HG03159 (cell line): ENCODE data around the gene ATP8B1.

Source experiments
- ATAC-seq: cut with Tn5 transposase; IDR thresholded peaks from one replicate; pipeline ENCODE4 v1.9.1; 2021; ENCODE audit warnings: mild to moderate bottlenecking, moderate library complexity; ENCODE audit not compliant: unreplicated experiment

The ATP8B1 gene

GRCh38 chr18:57630754-57631595, 172.1 kb downstream of the ATP8B1 start:
- peak; percentile 31 for ATAC-seq

- ATAC-seq, result peak; percentile 88
Measured at GRCh38 chr18:57630002-57630753, 172.9 kb downstream of the ATP8B1 start.

DNA sequence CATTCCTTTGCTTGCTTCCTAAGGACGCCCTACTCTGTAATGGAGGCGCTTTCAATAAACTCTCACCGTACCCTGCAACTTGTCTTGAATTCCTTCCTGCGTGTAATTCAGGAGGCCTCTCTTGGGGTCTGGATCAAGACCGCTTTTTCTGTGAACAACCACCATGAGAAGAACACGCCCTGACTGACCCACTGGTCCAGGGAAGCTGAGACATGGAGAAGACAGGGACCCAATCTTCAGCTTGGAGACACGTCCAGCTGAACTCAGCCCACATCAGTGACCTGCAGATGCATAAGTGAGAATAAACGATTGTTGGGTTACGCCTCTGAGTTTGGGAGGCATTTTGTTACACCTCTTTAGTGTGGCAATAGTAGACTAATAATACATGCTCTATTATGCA, 173.7 kb downstream of the ATP8B1 start:
- no peak for ATAC-seq

- no peak for ATAC-seq
Measured at GRCh38 chr18:57627488-57627887, 175.6 kb downstream of the ATP8B1 start.

DNA sequence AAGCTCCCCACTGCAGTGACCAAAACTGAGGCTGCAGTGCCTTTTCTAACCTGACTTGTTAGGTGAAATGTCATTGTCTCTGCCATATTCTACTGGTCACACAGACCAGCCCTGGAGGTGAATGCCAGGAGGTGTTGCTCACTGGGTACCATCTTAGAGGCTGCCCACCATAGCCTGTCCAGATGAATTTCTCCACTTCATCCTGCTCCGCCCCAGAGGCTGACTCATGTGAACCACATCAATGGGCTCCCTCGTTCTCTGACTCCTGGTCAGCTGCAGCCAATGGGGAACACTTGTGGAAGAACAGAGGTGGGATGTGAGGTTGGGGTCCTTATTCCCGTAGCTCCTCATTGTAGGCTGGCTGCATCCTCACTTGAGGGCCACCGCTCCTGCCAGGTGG, 178.1 kb downstream of the ATP8B1 start:
- no peak for ATAC-seq

- ATAC-seq, result peak; percentile 14
Measured at GRCh38 chr18:57621246-57621604, 181.9 kb downstream of the ATP8B1 start.

GRCh38 chr18:57619876-57620275, 183.2 kb downstream of the ATP8B1 start:
- no peak for ATAC-seq

GRCh38 chr18:57618910-57619309, 184.2 kb downstream of the ATP8B1 start:
- ATAC-seq, result no peak

DNA sequence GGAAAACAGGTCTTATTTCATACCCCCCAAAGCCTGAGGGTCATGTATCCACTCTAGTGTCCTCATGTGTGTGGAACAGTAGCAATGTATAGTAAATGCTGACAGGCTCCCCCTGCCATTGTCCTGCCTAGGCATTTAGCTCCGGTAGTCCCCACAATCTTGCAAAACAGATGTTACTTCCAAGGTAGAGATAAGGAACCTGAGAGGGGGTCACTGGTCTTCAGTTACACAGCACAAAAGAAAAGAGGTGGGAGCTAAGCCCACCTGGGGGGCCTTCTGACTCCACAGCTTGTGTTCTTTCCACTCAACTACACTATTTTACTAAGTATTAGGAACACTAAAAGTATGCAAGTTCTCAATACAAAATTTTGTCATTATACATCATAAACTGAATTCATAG, 199.2 kb downstream of the ATP8B1 start:
- no peak for ATAC-seq
